ENCODE results near the gene ACTA1. TPM values are rescaled to one million over a fixed set of nuclear protein-coding genes. Genes with fewer than 3 reads are reported as not detected.

ACTA1 gene
- total and polyA plus RNA-seq, 9 of the 15 experiments (the other 6 are each of a cell fraction or from before 2014, with no cell fraction given) = 0.07 to 0.36 TPM; not detected in 7

GRCh38 chr1:229383188-229383587 is 50.7 kb downstream of the ACTA1 start (continued):
- no peak for TF ChIP-seq MAFK (IDR thresholded peaks at IDR 0.05; ENCODE audit: low read length)
- TF ChIP-seq PHF20 (IDR thresholded peaks at IDR 0.05; ENCODE audit: partially characterized antibody) = no peak
- TF ChIP-seq, protein P1, sequence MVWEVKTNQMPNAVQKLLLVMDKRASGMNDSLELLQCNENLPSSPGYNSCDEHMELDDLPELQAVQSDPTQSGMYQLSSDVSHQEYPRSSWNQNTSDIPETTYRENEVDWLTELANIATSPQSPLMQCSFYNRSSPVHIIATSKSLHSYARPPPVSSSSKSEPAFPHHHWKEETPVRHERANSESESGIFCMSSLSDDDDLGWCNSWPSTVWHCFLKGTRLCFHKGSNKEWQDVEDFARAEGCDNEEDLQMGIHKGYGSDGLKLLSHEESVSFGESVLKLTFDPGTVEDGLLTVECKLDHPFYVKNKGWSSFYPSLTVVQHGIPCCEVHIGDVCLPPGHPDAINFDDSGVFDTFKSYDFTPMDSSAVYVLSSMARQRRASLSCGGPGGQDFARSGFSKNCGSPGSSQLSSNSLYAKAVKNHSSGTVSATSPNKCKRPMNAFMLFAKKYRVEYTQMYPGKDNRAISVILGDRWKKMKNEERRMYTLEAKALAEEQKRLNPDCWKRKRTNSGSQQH (CRISPR knock-in tag; IDR thresholded peaks at IDR 0.05) = no peak
- TF ChIP-seq RNF2 (IDR thresholded peaks at IDR 0.05) = no peak

Small RNAs within 50 kb of the gene (small RNA-seq; reads per million reads assigned to genes)
- not detected for gene RN7SKP276
- 0.18 reads per million for gene RNU6-180P

Other genes starting within 250 kb of the ACTA1 start
- 33.4 and 58.5 TPM in 2 replicates for gene RAB4A, start 163.0 kb downstream of the ACTA1 start, total RNA-seq (2014; rRNA removed)
- gene RAB4A, start 163.0 kb downstream of the ACTA1 start, total RNA-seq (2014; rRNA removed; fragmentation: Illumina TruSeq; extraction: Trizol) = 23.9 and 28.3 TPM in 2 replicates
- gene RAB4A, start 163.0 kb downstream of the ACTA1 start, total RNA-seq (2015; rRNA removed; fragmentation: Illumina TruSeq; extraction: Trizol) = 21.9 and 23.2 TPM in 2 replicates
- gene RAB4A, start 163.0 kb downstream of the ACTA1 start, total RNA-seq (2021) = 61.0 and 68.3 TPM in 2 replicates
- gene RAB4A, start 163.0 kb downstream of the ACTA1 start, polyA plus RNA-seq (2011; rRNA removed) = 33.8 and 35.1 TPM in 2 replicates
- 20.9 and 26.7 TPM in 2 replicates for gene RAB4A, start 163.0 kb downstream of the ACTA1 start, polyA plus RNA-seq (2014; fragmentation: Illumina TruSeq; extraction: Trizol)
- gene RAB4A, start 163.0 kb downstream of the ACTA1 start, polyA plus RNA-seq (2014; fragmentation: Nextera tagmentation; extraction: Ambion mirVana) = 1 to 10 TPM; 8.3 to 9.7 TPM
- gene RAB4A, start 163.0 kb downstream of the ACTA1 start, polyA plus RNA-seq (2014; rRNA removed) = 36.0 and 55.2 TPM in 2 replicates
- gene CCSAP, start 91.0 kb downstream of the ACTA1 start, total RNA-seq (2014; rRNA removed) = 7.8 and 8.2 TPM in 2 replicates
- gene CCSAP, start 91.0 kb downstream of the ACTA1 start, total RNA-seq (2014; rRNA removed; fragmentation: Illumina TruSeq; extraction: Trizol) = 13.6 and 14.4 TPM in 2 replicates
- 10.7 and 11.2 TPM in 2 replicates for gene CCSAP, start 91.0 kb downstream of the ACTA1 start, total RNA-seq (2015; rRNA removed; fragmentation: Illumina TruSeq; extraction: Trizol)
- 10.3 and 10.5 TPM in 2 replicates for gene CCSAP, start 91.0 kb downstream of the ACTA1 start, total RNA-seq (2021)
- 15.9 and 18.4 TPM in 2 replicates for gene CCSAP, start 91.0 kb downstream of the ACTA1 start, polyA plus RNA-seq (2011; rRNA removed)
- gene CCSAP, start 91.0 kb downstream of the ACTA1 start, polyA plus RNA-seq (2014; fragmentation: Illumina TruSeq; extraction: Trizol) = 6.9 and 9.5 TPM in 2 replicates
- gene CCSAP, start 91.0 kb downstream of the ACTA1 start, polyA plus RNA-seq (2014; fragmentation: Nextera tagmentation; extraction: Ambion mirVana) = 1 to 10 TPM; 3.6 to 4.3 TPM
- 6.0 and 8.2 TPM in 2 replicates for gene CCSAP, start 91.0 kb downstream of the ACTA1 start, polyA plus RNA-seq (2014; rRNA removed)
- 50.6 and 60.9 TPM in 2 replicates for gene NUP133, start 74.2 kb upstream of the ACTA1 start, total RNA-seq (2014; rRNA removed)
- 64.0 and 71.7 TPM in 2 replicates for gene NUP133, start 74.2 kb upstream of the ACTA1 start, total RNA-seq (2014; rRNA removed; fragmentation: Illumina TruSeq; extraction: Trizol)
- gene NUP133, start 74.2 kb upstream of the ACTA1 start, total RNA-seq (2015; rRNA removed; fragmentation: Illumina TruSeq; extraction: Trizol) = 58.2 and 61.3 TPM in 2 replicates
- 82.5 and 85.1 TPM in 2 replicates for gene NUP133, start 74.2 kb upstream of the ACTA1 start, total RNA-seq (2021)
- 51.5 and 62.2 TPM in 2 replicates for gene NUP133, start 74.2 kb upstream of the ACTA1 start, polyA plus RNA-seq (2011; rRNA removed)
- 37.6 and 44.1 TPM in 2 replicates for gene NUP133, start 74.2 kb upstream of the ACTA1 start, polyA plus RNA-seq (2014; fragmentation: Illumina TruSeq; extraction: Trizol)
- 10 to 100 TPM; 21.7 to 35.0 TPM for gene NUP133, start 74.2 kb upstream of the ACTA1 start, polyA plus RNA-seq (2014; fragmentation: Nextera tagmentation; extraction: Ambion mirVana)
- gene NUP133, start 74.2 kb upstream of the ACTA1 start, polyA plus RNA-seq (2014; rRNA removed) = 53.0 and 61.8 TPM in 2 replicates
- gene ABCB10, start 124.6 kb upstream of the ACTA1 start, total RNA-seq (2014; rRNA removed) = 42.2 and 46.7 TPM in 2 replicates
- gene ABCB10, start 124.6 kb upstream of the ACTA1 start, total RNA-seq (2014; rRNA removed; fragmentation: Illumina TruSeq; extraction: Trizol) = 54.8 and 59.3 TPM in 2 replicates
- 27.4 and 28.5 TPM in 2 replicates for gene ABCB10, start 124.6 kb upstream of the ACTA1 start, total RNA-seq (2015; rRNA removed; fragmentation: Illumina TruSeq; extraction: Trizol)
- gene ABCB10, start 124.6 kb upstream of the ACTA1 start, total RNA-seq (2021) = 51.8 and 53.6 TPM in 2 replicates
- 43.2 and 45.8 TPM in 2 replicates for gene ABCB10, start 124.6 kb upstream of the ACTA1 start, polyA plus RNA-seq (2011; rRNA removed)
- 32.5 and 36.4 TPM in 2 replicates for gene ABCB10, start 124.6 kb upstream of the ACTA1 start, polyA plus RNA-seq (2014; fragmentation: Illumina TruSeq; extraction: Trizol)
- gene ABCB10, start 124.6 kb upstream of the ACTA1 start, polyA plus RNA-seq (2014; fragmentation: Nextera tagmentation; extraction: Ambion mirVana) = 10 to 100 TPM; 12.4 to 16.5 TPM
- 29.1 and 29.3 TPM in 2 replicates for gene ABCB10, start 124.6 kb upstream of the ACTA1 start, polyA plus RNA-seq (2014; rRNA removed)
- gene TAF5L, start 192.0 kb upstream of the ACTA1 start, total RNA-seq (2014; rRNA removed) = 19.3 and 22.1 TPM in 2 replicates
- gene TAF5L, start 192.0 kb upstream of the ACTA1 start, total RNA-seq (2014; rRNA removed; fragmentation: Illumina TruSeq; extraction: Trizol) = 23.3 and 23.7 TPM in 2 replicates
- 23.8 and 25.9 TPM in 2 replicates for gene TAF5L, start 192.0 kb upstream of the ACTA1 start, total RNA-seq (2015; rRNA removed; fragmentation: Illumina TruSeq; extraction: Trizol)
- gene TAF5L, start 192.0 kb upstream of the ACTA1 start, total RNA-seq (2021) = 26.2 and 28.0 TPM in 2 replicates
- 27.6 and 34.2 TPM in 2 replicates for gene TAF5L, start 192.0 kb upstream of the ACTA1 start, polyA plus RNA-seq (2011; rRNA removed)
- gene TAF5L, start 192.0 kb upstream of the ACTA1 start, polyA plus RNA-seq (2014; fragmentation: Illumina TruSeq; extraction: Trizol) = 32.5 and 33.6 TPM in 2 replicates
- 1 to 10 TPM; 2.2 to 3.2 TPM for gene TAF5L, start 192.0 kb upstream of the ACTA1 start, polyA plus RNA-seq (2014; fragmentation: Nextera tagmentation; extraction: Ambion mirVana)
- gene TAF5L, start 192.0 kb upstream of the ACTA1 start, polyA plus RNA-seq (2014; rRNA removed) = 23.2 and 27.0 TPM in 2 replicates
- 21.3 and 25.6 TPM in 2 replicates for gene URB2, start 192.2 kb upstream of the ACTA1 start, total RNA-seq (2014; rRNA removed)
- 23.2 and 25.2 TPM in 2 replicates for gene URB2, start 192.2 kb upstream of the ACTA1 start, total RNA-seq (2014; rRNA removed; fragmentation: Illumina TruSeq; extraction: Trizol)
- gene URB2, start 192.2 kb upstream of the ACTA1 start, total RNA-seq (2015; rRNA removed; fragmentation: Illumina TruSeq; extraction: Trizol) = 28.0 and 28.3 TPM in 2 replicates
- 27.6 and 31.3 TPM in 2 replicates for gene URB2, start 192.2 kb upstream of the ACTA1 start, total RNA-seq (2021)
- gene URB2, start 192.2 kb upstream of the ACTA1 start, polyA plus RNA-seq (2011; rRNA removed) = 15.0 and 19.0 TPM in 2 replicates
- gene URB2, start 192.2 kb upstream of the ACTA1 start, polyA plus RNA-seq (2014; fragmentation: Illumina TruSeq; extraction: Trizol) = 17.9 and 18.3 TPM in 2 replicates
- 1 to 10 TPM; 2.8 to 3.8 TPM for gene URB2, start 192.2 kb upstream of the ACTA1 start, polyA plus RNA-seq (2014; fragmentation: Nextera tagmentation; extraction: Ambion mirVana)
- 12.9 and 14.7 TPM in 2 replicates for gene URB2, start 192.2 kb upstream of the ACTA1 start, polyA plus RNA-seq (2014; rRNA removed)

Measured in K562 (cell line).